Gastrocnemius medialis (tissue), 4 donors: ENCODE results near the gene CNGA4.

Experiments used
- CTCF ChIP-seq, 5 experiments: fragments of 450-650 bp in 3 of 5; fragments of 200-600 bp in 2 of 5; sonication (generic) in 2 of 5; IDR thresholded peaks in 4 of 5; conservative IDR thresholded peaks in 1 of 5; 1 replicate in 4 of 5; 2 replicates in 1 of 5; pipeline ENCODE4 v1.5.1; 2016 to 2019; ENCODE audit warnings: antibody characterized with exemption in 5 of 5, mild to moderate bottlenecking in 3 of 5, moderate library complexity in 3 of 5
- POLR2A ChIP-seq, 2 donors: fragments of 450-650 bp; IDR thresholded peaks; one replicate each; pipeline ENCODE4 v1.6.1; 2017; ENCODE audit warnings: antibody characterized with exemption in 2 of 2, mild to moderate bottlenecking in 2 of 2, moderate library complexity in 2 of 2

GRCh38 chr11:6228520-6228919 is 10.4 kb upstream of the CNGA4 start:
- TF ChIP-seq POLR2A (IDR thresholded peaks at IDR 0.05), result no peak
- TF ChIP-seq CTCF (IDR thresholded peaks at IDR 0.05 in 4 of 5, conservative IDR thresholded peaks at IDR 0.05 in 1 of 5), result no peak
